Activated naive CD8-positive, alpha-beta T cell treated with anti-CD3 and anti-CD28 coated beads, Interleukin-2, amount 10 ng/mL, durations not matched to agents 7 days and 5 days (primary cell): ENCODE results near the gene EIF5A. TPM values are rescaled to one million over a fixed set of nuclear protein-coding genes. Genes with fewer than 3 reads are reported as not detected.

ENCODE experiments used
- ATAC-seq: fragments of 150-1000 bp; cut with Tn5 transposase; one replicate; pipeline ENCODE4 v1.10.0; 2021; ENCODE audit warnings: low read depth, moderate library complexity
- POLR2A ChIA-PET: fragments of 350-600 bp; sonication (Branson Sonifier 250); formaldehyde crosslinking; loops from one replicate; lab custom pipeline; 2021; ENCODE audit warnings: antibody characterized with exemption; lab: Charles Lee
- DNase-seq: peaks from one replicate; pipeline ENCODE4 v3.0.0; 2021
- H3K27ac Mint-ChIP-seq: one replicate; pipeline ENCODE4 v1.8.0; 2022; ENCODE audit warnings: mild to moderate bottlenecking, mixed read lengths
- H3K27me3 Mint-ChIP-seq: one replicate; pipeline ENCODE4 v1.8.0; 2022; ENCODE audit warnings: mild to moderate bottlenecking, moderate library complexity, mixed read lengths
- H3K36me3 Mint-ChIP-seq: one replicate; pipeline ENCODE4 v1.8.0; 2021; ENCODE audit warnings: mild to moderate bottlenecking, mixed read lengths
- H3K4me1 Mint-ChIP-seq: one replicate; pipeline ENCODE4 v1.8.0; 2021; ENCODE audit warnings: mixed read lengths
- H3K4me3 Mint-ChIP-seq: one replicate; pipeline ENCODE4 v1.8.0; 2022; ENCODE audit warnings: mild to moderate bottlenecking, moderate library complexity, mixed read lengths
- H3K9me3 Mint-ChIP-seq: one replicate; pipeline ENCODE4 v1.8.0; 2021; ENCODE audit warnings: mixed read lengths
- total RNA-seq, 2 experiments: library from RNA; stranded (reverse); gene quantifications; one replicate each; pipeline ENCODE4 v1.2.3, GENCODE V29; 2021

Gene EIF5A
- total RNA-seq, 2 experiments from 2014 or later, result 420 to 451 TPM

DNA sequence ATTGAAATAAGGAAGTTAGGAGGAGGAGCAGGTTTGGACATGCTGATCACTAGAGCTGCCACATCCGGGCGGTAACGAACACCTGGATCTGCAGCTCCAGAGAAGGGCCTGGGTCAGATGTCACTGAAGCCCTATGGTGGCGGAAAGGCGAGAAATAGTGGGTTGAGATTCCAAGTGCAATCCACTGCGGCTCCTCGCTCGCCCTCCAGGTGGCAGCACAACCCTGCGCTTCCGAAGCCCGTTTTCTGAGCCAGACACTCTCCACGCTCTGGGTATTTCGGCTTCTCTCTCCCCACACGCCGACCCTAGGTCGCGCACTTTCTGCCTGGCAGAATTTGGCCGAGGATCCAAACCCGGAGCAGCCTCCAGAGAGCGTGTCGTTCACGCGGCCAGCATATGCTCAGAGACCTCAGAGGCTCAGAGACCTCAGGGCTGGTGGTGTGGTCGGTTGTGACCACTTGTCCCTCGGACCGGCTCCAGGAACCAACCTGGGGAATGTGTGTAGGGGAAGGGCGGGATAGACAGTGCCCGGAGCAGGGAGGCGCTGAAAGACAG lies 26.8 kb upstream of the EIF5A start:
- no peaks in the 10 kb centered on the region for H3K36me3 Mint-ChIP-seq
- DNase-seq (peak; percentile 90), ATAC-seq (peak; percentile 75)
- no peak overlapping the region for H3K27ac Mint-ChIP-seq
- H3K9me3 Mint-ChIP-seq, result no peaks in the 10 kb centered on the region
- peaks cover 28% of the 10 kb centered on the region for H3K27me3 Mint-ChIP-seq
- peak overlapping the region; percentile 80 for H3K4me3 Mint-ChIP-seq
- H3K4me1 Mint-ChIP-seq, result peaks cover 14% of the 10 kb centered on the region
- POLR2A ChIA-PET, result interaction anchor here (0.5 to 2.7 kb wide), 8 partner anchors 12 to 407 kb away, joined by 3 to 7 read pairs (median 5); partner anchors contain the start of genes ACADVL, DLG4 and WRAP53

GRCh38 chr17:7281074-7281952 lies 26.1 kb upstream of the EIF5A start, which contains the start of gene SLC2A4:
TSS of gene SLC2A4 (plus strand) at chr17:7281718. CDS start at chr17:7281935, 217 bp downstream.
- DNase-seq, result peak; percentile 89
- no peaks in the 10 kb centered on the region for H3K36me3 Mint-ChIP-seq
- no peak within 1 kb of the TSS for H3K27ac Mint-ChIP-seq
- H3K9me3 Mint-ChIP-seq, result no peaks in the 10 kb centered on the region
- peaks cover 30% of the 10 kb centered on the region for H3K27me3 Mint-ChIP-seq
- H3K4me1 Mint-ChIP-seq, result peaks cover 14% of the 10 kb centered on the region
- peak; percentile 74 for ATAC-seq
- POLR2A ChIA-PET, result interaction anchor here (0.7 to 2.7 kb wide), 8 partner anchors 11 to 407 kb away, joined by 3 to 7 read pairs (median 4); partner anchors contain the start of genes ACADVL, ACAP1, DLG4 and WRAP53
- peak within 1 kb of the TSS; percentile 80 for H3K4me3 Mint-ChIP-seq

DNA sequence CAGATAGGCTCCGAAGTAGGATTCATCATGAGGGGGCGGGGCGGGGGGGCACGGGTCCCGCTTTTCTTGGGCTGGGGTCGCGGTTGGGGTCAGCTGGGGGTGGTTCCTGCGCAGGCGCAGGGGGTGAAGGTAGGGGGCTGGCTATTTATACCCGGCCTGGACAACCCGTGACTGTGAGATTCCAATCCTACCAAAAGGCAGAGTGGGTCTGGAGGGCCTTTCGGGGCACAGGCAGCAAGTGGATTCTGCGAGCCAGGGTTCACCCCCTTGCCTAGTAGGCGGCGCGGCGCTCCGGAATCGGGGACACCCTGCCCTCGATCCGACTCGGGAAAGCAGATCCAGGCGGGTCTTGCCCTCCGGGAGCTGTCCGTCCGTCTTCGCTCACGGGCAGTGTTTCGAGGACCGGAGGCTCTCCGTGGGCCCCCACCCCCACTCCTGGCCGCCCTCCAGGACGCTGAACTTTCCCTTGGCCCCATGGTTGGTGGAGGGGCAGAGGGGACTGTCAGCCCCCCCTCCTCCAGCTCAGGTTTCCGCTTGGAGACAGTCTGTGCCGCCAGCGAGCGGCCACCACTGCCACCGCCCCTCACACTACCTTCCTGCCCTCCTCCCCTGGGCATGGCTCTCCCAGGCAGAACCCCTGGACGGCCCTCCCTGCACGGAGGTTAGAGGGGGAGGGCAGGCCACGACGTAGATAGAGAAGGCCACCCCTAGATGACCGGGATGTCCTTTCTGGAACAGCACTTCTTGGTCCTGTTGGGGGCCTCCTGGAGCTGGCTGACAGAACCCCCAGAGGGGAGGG lies 25.3 kb upstream of the EIF5A start:
- Mint-ChIP-seq H3K27me3 (peaks cover 27% of the 10 kb centered on the region), H3K27ac (no peak overlapping the region), H3K9me3 (no peaks in the 10 kb centered on the region), H3K4me1 (peaks cover 14% of the 10 kb centered on the region), H3K36me3 (no peaks in the 10 kb centered on the region), H3K4me3 (peak overlapping the region; percentile 80)
- DNase-seq, result no peak
- no peak for ATAC-seq
- POLR2A ChIA-PET, result interaction anchor here (1.0 to 2.7 kb wide), 8 partner anchors 10 to 406 kb away, joined by 3 to 7 read pairs (median 4); partner anchors contain the start of genes ACADVL, ACAP1, DLG4 and POLR2A

- no peaks in the 10 kb centered on the region for H3K36me3 Mint-ChIP-seq
- POLR2A ChIA-PET, result interaction anchor here (1.0 to 2.7 kb wide), 3 partner anchors 30 to 201 kb away, joined by 3 to 7 read pairs (median 3); partner anchors contain the start of gene POLR2A
- H3K4me1 Mint-ChIP-seq, result peaks cover 14% of the 10 kb centered on the region
- no peak overlapping the region for H3K27ac Mint-ChIP-seq
- no peak for ATAC-seq
- H3K9me3 Mint-ChIP-seq, result no peaks in the 10 kb centered on the region
- H3K27me3 Mint-ChIP-seq, result peaks cover 29% of the 10 kb centered on the region
- no peak for DNase-seq
- no peak overlapping the region for H3K4me3 Mint-ChIP-seq
Observed at GRCh38 chr17:7282752-7283321, 24.6 kb upstream of the EIF5A start.

DNA sequence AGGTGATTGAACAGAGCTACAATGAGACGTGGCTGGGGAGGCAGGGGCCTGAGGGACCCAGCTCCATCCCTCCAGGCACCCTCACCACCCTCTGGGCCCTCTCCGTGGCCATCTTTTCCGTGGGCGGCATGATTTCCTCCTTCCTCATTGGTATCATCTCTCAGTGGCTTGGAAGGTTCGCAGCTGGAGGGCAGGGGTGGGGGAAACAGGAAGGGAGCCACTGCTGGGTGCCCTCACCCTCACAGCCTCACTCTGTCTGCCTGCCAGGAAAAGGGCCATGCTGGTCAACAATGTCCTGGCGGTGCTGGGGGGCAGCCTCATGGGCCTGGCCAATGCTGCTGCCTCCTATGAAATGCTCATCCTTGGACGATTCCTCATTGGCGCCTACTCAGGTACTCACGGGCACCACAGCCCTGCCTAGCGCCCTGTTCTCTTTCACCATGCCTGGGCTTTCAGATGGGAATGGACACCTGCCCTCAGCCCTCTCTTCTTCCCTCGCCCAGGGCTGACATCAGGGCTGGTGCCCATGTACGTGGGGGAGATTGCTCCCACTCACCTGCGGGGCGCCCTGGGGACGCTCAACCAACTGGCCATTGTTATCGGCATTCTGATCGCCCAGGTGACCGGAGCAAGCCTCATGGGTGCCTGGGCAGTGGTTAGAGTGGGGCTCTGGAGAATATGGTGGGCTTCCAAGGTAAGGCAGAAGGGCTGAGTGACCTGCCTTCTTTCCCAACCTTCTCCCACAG lies 23.8 kb upstream of the EIF5A start:
- Mint-ChIP-seq H3K27me3 (peaks cover 35% of the 10 kb centered on the region), H3K36me3 (no peaks in the 10 kb centered on the region), H3K4me1 (peaks cover 14% of the 10 kb centered on the region), H3K9me3 (no peaks in the 10 kb centered on the region), H3K27ac (no peak overlapping the region), H3K4me3 (no peak overlapping the region)
- DNase-seq, result no peak
- POLR2A ChIA-PET, result no interaction called here
- ATAC-seq, result no peak

- no peak for ATAC-seq
- Mint-ChIP-seq H3K9me3 (no peaks in the 10 kb centered on the region), H3K27me3 (peaks cover 32% of the 10 kb centered on the region), H3K4me3 (no peak overlapping the region), H3K36me3 (no peaks in the 10 kb centered on the region), H3K27ac (no peak overlapping the region), H3K4me1 (peaks cover 14% of the 10 kb centered on the region)
- no peak for DNase-seq
- POLR2A ChIA-PET, result interaction anchor here (0.5 to 0.6 kb wide), 2 partner anchors 28 to 83 kb away, joined by 3 to 4 read pairs; no protein-coding TSS in a partner anchor
Observed at GRCh38 chr17:7284911-7285310, 22.5 kb upstream of the EIF5A start.

DNA sequence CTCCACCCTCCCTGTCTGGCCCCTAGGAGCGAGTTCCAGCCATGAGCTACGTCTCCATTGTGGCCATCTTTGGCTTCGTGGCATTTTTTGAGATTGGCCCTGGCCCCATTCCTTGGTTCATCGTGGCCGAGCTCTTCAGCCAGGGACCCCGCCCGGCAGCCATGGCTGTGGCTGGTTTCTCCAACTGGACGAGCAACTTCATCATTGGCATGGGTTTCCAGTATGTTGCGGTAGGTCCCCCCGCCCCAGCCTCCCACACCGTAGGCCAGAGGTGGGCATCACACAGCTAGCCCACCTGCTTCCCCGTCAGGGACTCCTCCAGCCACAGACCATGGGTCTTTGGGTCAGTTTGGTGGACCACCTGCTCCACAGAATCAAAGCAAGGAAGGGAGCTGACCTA lies 21.7 kb upstream of the EIF5A start:
- DNase-seq (no peak), ATAC-seq (no peak)
- Mint-ChIP-seq H3K27ac (no peak overlapping the region), H3K4me1 (peaks cover 8% of the 10 kb centered on the region), H3K27me3 (peaks cover 34% of the 10 kb centered on the region), H3K36me3 (no peaks in the 10 kb centered on the region), H3K9me3 (no peaks in the 10 kb centered on the region), H3K4me3 (no peak overlapping the region)
- POLR2A ChIA-PET, result interaction anchor here (0.6 to 1.2 kb wide), 3 partner anchors 29 to 313 kb away, joined by 3 to 4 read pairs (median 4); partner anchors contain the start of gene ACAP1

DNA sequence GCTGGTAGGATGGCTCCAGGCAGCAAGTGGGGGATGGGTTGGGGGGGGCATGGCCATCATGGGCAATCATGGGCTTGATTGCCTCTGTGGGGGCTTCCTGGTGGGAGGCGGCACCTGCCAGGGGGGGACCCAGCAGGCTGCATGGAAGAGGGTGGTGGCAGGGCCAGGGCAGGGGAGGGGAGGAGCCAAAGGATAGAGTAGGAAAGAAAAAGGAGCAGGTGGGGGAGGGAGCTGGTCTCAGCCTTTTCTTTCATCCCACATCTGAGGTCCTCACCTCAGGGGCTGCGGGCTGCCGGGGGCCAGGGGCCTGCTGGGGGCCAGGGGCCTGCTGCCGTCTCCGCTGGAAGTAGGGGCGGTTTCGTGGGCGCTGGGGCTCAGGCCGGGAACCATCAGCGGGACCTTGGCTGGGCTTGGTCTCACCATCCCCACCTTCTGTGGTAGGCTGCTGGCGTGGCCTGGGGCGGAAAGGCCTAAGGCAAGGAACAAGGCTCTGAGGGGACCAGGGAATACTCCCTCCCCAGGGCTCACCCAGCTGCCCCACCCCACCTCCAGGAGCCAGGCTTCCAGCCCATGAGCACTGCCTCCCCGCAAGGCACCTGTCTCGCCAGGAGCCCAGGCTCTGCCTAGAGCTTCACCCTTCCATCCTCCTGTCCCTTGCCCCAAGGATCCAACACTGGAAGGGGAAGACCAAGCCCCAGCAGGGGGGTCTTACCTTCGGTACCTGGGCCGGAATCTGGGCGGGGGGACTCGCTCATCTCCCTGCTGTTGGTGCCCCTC lies 18.0 kb upstream of the EIF5A start:
- Mint-ChIP-seq H3K27ac (no peak overlapping the region), H3K36me3 (no peaks in the 10 kb centered on the region), H3K4me3 (no peak overlapping the region), H3K27me3 (peaks cover 42% of the 10 kb centered on the region), H3K4me1 (peaks cover 8% of the 10 kb centered on the region), H3K9me3 (no peaks in the 10 kb centered on the region)
- DNase-seq, result no peak
- POLR2A ChIA-PET, result no interaction called here
- no peak for ATAC-seq

- DNase-seq, result no peak
- POLR2A ChIA-PET, result interaction anchor here (0.6 kb wide), 1 partner anchor 12 kb away, joined by 7 read pairs; no protein-coding TSS in a partner anchor
- Mint-ChIP-seq H3K9me3 (no peaks in the 10 kb centered on the region), H3K4me1 (peaks cover 10% of the 10 kb centered on the region), H3K27me3 (peaks cover 45% of the 10 kb centered on the region), H3K27ac (no peak overlapping the region), H3K4me3 (no peak overlapping the region), H3K36me3 (no peaks in the 10 kb centered on the region)
- no peak for ATAC-seq
Observed at GRCh38 chr17:7290166-7290565, 17.3 kb upstream of the EIF5A start.

GRCh38 chr17:7290685-7291084 lies 16.7 kb upstream of the EIF5A start:
- POLR2A ChIA-PET, result interaction anchor here (0.6 kb wide), 2 partner anchors 13 to 25 kb away, joined by 6 to 7 read pairs; no protein-coding TSS in a partner anchor
- ATAC-seq, result no peak
- Mint-ChIP-seq H3K4me1 (peaks cover 13% of the 10 kb centered on the region), H3K27me3 (peaks cover 50% of the 10 kb centered on the region), H3K9me3 (no peaks in the 10 kb centered on the region), H3K36me3 (no peaks in the 10 kb centered on the region), H3K27ac (no peak overlapping the region), H3K4me3 (no peak overlapping the region)
- DNase-seq, result no peak

DNA sequence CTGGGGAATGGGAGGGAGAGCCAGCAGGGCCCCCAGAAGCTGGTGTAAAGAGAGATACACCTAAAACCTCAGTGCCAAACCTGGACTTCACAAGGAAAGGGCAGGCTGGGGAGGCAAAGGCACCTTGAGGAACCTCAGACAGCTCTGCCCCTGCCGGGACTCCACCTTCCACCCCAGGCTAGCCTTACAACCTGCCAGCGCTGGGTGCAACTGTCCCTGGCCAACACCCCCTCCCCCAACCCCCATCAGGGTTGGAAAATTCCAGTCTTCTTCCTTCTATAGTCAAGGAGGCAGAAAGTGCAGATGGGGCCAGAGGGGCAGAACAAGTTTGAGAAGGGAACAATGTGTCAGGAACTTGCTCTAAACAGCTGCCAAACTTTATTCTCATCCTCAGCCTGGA lies 15.2 kb upstream of the EIF5A start:
- Mint-ChIP-seq H3K4me3 (no peak overlapping the region), H3K9me3 (no peaks in the 10 kb centered on the region), H3K4me1 (peaks cover 20% of the 10 kb centered on the region), H3K27me3 (peaks cover 48% of the 10 kb centered on the region), H3K36me3 (no peaks in the 10 kb centered on the region), H3K27ac (no peak overlapping the region)
- DNase-seq, result no peak
- POLR2A ChIA-PET, result interaction anchor here (2.0 kb wide), 1 partner anchor 11 kb away, joined by 5 read pairs; the partner anchor contains the start of gene SLC2A4
- ATAC-seq, result no peak
